CD4-positive, alpha-beta T cell treated with Interleukin-6 at 100 ng/mL for 8 hours (primary cell): ENCODE measurements around the gene PKDCC.

ENCODE experiments used
- DNase-seq: peaks from one replicate; pipeline ENCODE4 v3.0.0-alpha.2; 2020; ENCODE audit warnings: mixed read lengths, low spot score

PKDCC gene

DNA sequence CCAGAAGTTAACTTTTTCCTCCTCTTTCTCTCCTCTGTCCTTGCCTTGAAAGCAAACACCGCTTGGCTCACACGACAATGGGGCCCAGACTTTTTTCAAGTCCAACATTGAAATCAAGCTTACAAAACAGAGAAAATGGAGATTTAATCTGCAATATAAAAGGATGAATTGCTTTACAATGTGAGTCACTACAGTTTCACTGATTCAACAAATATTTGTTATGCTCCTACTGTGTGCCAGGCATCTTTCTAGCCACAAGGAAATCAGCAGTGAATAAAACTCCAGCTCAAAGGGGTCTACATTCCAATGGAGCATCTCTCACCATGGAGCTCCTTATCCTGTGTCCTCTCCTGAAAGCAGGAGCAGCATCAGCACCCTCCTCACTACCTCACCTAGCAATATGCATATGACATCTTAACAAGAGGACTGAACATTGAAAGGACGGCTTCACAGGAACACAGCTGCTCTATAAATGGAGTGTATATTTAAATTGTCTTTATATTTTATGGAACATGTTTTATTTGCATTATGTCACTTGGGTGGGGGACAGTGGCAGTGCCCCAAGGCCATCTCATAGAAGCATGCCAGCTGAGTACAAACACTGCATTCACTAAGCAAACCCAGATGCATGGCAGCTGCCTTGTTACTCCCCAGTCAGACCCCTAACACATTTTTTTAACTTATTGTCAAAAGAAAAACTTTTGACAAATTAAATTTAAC, 39.5 kb downstream of the PKDCC start:
- no peak for DNase-seq

DNA sequence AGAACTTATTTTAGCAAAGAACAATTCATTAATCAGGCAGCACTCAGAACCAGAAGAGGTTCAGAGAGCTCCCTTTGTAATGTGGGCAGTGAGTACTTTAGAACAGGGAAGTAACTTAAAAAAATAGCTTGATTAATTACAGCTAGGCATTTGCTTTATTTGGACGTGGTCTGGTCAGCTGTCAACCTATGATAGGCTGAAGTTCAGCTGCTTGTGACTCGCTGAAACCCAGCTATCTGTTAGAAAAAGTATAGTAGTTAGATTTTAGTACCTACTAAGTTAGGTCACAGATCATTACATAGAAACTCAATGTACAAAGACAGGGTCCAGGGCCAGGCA, 40.0 kb downstream of the PKDCC start:
- no peak for DNase-seq

DNA sequence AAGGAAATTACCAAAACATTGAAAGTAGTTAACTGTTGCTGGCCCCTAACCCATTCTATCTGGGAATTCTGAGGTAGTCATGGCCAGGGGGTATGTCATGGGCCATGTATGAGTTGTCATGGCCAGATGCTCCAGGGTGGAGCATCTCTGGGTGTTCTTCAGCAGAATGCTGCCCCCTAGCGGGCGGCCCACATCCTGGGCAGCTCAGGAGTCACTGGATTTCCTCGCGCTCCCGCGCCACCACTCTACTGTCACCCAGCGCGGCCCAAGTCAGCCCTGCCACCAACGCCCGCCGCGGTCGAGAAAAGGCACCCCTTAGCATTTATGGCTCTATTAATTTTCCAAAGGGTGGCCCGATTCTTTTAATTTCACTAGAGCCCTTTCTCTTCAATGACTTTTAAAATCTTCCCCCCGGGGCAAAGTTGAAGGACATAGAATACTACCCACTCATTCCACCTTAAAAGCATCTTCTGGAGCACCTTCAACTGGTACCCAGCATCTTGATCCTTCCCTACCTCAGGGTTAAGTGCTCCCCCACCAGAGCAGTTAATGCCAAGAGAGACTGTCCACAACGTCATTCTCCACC, 41.6 kb downstream of the PKDCC start:
- DNase-seq: no peak

DNA sequence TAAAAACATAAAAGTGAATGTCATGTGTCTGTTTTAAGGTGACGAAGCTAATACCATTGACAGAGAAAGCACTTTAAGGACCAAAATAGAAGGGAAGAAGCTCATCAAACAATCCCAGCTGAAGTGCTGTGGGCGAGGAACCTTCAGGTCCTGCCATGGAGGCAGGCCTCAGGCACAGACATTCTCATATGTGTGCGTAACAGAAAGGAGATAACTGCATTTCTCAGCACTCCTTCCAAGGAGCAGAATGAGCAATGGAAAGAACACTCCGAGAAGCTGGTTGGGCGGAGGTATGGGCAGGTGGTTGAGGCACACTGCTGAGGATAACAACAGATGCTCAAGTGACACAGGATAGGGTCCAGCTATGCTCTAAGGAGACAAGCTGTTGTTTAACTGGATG, 42.4 kb downstream of the PKDCC start:
- DNase-seq: no peak

DNA sequence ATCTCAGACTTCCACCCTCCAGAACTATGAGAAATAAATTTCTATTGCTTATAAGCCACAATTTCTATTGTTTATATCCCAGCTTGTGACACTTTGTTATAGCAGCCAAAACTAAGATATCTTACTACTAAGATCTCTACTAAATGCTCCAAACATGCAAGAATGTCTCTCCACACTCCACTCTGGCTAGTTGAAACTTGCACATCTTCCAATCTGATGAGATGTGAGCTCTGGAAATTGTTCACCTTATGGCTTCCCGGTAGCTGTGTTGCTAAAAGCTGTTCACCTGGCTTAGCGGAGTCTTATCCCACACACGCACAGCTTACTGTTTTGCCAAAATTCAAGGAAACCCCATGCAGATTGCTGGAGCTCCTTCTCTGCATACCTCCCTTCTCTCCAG, 43.9 kb downstream of the PKDCC start:
- no peak for DNase-seq

DNA sequence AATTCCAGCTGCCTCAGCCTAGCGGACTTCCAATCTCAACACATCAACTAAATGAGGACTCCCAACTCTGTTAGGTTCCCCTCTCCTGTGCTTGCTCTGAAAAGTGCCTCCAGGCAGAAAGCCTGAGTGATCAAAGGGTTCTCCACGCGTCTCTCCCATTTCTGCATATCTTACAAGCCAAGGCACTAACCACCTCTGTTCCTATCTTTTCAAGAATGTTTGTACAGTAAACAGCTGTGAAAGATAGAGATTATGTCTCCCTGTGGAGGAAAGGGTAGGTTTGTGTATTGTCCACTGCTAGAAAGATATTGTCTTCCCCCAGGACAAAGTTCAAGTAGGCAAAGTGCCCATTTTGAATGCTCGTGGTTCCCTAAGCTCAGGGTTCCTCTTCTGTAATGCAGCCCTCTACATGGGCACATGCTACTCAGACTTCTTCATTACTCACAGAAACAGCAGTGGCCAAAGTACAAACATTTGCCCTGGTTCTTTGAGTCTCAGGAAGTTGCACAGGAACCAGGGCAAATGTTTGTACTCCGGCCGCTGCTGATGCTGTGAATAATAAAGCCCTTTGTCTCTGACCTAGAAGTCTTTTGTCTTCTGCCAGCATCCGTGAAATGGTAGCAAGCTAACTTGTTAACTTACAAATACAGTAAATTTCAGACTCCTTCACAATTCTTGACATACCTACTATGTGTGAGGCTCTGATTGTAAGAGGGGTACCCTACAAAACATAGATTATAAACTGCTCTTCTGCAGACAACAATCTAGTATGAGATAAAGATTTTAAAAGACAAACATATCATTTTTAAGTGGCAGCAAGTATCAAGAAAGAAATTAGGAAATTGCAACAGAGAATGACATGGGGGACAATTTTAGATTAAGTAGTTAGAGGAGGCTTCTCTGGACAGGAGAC, 44.5 kb downstream of the PKDCC start:
- no peak for DNase-seq

DNA sequence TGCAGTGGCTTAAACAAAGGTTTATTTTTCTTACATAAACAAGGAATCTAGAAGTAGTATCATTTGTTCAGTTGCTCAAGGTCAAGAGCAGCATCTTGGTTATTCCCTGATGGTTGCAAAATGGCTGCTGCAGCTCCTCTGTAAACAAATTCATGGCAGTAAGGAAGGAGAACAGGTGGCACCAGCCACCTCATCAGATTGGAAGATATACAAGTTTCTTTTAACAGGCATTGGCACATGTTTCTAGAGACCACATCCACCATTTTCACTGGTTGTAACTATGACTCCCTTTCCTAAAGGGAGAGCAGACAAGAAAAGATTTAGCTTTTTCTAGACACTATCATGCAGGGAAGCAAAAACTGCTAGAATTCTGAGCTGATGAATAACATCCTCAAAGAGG, 46.3 kb downstream of the PKDCC start:
- no peak for DNase-seq

DNA sequence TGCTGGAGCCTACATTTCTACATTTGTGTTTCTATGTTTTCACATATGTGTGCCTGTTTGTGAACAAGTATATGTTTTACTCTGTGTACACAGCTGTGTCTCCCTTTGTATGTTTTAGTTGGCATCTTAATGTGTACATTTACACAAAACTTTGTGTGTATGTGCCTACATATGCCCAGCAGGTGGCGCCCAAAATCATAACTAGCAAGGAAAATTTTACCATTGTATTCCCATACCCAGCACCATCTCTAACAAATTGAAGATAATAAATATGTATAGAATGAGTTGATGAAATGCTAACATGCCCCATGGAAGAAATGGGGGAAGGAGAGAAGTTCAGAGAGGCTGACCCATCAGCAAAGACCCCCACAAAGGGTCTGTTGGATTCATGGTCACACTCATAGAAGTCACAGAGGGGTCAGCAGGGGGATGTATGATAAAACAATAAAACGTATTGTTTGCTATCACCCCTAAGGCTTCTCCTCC, 48.1 kb downstream of the PKDCC start:
- peak; percentile 72 for DNase-seq

DNA sequence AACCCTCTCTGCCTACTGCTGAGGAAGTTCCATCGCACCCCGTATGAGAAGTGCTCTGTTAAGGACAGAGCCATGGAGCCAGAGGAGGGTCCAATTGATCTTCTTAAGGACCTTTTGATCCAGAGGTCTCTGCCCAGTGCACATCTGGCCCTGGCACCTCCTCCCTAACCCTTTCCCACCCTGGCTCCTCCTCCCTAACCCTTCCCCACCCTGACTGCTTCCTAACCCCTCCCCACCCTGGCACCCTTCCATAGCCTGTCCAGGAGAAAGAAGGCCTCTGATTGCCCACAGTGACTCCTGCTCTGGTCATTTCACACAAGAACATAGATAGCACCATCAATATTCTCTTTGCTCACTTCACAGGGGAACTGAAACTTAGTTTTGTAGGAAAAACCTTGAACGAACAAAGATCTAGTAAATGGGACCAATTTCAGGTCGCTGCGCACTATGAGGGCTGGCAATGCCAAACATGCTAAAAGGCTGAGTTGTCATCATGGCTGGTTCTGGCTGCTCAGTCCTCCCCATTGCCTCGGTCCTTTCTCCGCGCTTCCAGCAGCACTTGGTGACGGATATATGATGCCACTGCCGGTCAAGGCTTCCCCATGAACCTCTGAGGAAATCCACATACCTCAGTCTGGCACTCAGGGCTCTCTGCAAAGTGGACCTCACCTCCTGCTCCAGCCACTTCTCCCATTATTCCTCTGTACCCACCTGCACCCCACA, 49.2 kb downstream of the PKDCC start:
- DNase-seq: no peak

DNA sequence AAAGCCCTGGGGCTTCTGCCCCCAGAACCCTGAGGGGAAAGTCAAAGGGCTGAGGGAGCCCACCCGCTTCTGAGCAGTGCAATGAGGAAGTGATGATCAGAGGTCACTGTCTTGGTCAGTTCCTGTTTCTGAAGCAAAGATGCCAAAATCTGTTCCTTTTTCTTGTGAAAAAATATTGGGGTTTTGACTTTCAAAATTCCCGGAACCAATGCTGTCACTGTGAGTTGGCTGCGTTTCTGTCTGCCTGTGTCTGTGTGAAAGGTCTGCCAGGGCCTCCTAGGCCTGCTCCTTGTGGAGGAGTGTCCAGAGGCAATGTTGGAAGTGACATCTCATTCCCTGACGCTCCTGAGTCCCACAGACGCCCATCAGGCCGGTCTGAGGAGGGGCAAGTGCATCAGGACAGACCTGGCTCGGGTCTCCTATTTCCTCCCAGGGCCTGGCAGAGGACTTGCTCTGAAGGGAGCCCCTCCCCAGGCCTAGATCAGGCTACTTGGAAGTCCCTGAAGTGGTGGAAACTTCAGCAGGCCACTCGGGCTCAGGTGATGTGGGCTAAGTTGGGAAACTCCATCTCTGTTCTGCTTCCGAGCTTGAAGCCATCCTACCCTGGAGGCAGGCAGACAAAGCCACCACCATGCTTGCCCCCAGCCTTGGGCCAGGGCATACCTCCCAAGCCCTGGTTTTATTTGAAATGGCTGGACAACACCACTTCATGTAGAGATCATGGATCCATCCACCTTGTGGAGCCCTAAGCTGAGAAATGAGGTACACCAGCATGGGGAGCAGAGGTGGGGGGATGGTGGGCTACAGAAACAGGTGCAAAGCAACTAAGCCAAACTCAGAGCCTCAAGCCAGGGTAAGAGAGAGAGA, 51.0 kb downstream of the PKDCC start:
- DNase-seq: no peak

DNA sequence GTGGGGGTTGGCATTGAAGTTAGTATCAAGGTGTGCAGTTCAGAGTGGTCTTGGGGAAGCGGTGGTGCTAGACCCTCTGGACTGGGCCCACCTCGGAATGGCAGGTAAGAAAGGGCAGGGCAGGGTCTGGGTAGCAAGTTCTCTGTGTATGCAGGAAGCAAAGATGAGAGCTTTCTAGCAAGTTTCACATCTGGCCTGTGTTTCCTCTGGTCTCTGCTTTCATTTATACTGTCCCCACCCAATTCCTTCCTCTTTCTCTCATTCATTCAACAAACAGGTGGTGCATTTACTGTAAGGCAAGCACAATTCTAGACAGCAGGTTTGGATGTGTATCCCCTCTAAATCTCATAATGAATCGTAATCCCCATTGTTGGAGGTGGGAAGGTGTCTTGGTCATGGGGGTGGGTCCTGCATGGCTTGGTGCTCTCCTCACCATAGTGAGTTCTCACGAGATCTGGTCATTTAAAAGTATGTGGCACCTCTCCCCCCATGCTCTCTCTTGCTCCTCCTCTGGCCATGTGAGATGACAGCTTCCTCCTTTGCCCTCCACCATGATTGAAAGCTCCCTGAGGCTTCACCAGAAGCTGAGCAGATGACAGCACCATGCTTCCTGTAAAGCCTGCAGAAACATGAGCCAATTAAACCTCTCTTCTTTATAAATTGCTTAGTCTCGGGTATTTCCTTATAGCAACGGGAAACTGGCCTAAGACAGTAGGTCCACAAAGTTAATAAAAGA, 51.8 kb downstream of the PKDCC start:
- peak; percentile 26 for DNase-seq

DNA sequence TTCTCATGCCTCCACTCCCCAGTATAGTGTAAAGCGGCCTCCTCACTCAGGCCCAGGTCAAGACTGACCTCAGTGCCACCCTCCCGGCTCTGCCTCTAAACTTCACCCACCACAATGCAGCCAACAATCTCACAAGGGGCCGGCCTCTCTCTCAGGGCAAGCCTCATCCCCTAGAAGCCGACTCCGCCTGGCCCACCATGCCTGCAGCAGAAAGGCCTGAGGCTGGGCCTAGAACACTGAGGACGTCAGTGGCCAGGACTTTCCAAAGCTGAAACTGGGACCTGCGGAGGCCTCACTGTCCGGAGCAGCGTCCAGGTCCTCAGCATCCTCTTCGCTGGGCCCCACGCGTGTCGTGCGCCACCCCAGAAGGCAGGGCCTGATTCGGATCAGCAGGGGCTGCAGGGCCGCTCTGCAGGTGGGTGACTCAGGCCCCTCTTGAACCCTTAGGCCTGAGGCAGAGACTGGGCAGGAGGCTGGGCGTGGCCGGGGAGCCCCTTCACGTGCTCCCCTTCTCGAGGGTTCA, 52.9 kb downstream of the PKDCC start:
- DNase-seq: no peak

DNA sequence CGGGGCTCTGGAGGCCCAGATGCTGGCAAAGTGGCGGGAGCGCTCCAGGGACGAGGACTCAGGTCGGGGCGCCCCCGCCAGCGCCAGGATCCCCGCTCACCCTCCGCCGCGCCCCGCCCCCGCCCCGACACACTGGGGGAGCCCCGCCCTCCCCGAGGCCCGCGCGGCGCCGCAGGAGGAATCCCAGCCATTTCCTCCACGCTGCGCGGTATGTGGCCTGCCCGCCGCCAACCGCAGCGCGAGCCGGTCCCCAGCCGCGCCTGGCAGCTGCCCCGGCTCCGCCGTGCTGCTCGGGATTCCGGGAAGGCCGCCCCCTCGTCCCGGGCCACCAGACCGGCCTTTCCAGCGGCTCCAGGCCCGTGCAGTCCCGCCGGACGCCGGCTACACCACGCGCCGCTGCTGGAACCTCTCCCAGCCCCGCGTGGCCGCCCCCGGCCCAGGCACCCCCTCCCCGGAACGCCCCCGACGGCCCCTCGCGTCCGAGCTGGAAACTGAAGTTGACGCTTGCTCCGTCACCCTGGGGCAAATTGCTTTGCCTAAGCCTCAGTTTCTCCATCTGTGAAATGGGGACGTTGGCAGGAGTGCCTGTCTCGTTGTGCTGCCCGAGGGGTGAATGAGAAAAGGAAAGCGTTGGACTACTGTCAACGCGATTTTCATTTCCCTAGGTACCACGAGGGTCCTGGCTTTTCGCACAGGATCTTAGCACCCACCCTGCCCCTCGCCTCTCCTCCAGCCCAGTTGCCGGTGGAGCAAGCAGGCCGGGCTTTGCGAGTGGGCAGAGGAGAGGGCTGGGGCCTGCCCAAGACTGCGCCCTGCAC, 53.6 kb downstream of the PKDCC start:
- DNase-seq: peak; percentile 61

DNA sequence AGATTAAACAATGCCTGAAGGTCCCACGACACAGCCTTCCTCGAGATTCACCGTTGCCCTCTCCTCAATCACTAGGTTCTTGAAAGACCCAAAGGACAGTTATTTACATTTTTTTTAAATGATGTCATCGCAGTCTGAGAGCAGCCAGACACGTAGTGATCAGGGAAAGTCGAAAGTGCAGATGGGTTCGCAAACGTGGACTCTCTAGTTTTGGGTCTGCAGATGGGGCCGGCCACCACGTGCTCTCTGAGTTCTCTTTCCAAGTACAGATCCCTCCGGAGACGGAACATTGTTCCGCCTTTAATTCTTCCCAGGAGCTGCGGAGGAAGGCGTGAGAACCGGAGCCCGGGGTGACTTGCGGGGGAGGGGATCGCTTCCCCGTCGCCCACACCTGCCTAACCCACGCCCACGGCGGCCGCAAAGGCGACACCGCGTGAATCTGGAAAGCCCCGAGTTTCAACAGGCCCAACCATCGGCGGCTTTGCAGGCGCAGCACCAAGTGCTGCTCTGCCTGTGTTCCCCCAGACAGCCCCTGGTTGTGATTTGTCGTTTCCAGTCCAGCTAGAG, 54.3 kb downstream of the PKDCC start:
- peak; percentile 91 for DNase-seq

DNA sequence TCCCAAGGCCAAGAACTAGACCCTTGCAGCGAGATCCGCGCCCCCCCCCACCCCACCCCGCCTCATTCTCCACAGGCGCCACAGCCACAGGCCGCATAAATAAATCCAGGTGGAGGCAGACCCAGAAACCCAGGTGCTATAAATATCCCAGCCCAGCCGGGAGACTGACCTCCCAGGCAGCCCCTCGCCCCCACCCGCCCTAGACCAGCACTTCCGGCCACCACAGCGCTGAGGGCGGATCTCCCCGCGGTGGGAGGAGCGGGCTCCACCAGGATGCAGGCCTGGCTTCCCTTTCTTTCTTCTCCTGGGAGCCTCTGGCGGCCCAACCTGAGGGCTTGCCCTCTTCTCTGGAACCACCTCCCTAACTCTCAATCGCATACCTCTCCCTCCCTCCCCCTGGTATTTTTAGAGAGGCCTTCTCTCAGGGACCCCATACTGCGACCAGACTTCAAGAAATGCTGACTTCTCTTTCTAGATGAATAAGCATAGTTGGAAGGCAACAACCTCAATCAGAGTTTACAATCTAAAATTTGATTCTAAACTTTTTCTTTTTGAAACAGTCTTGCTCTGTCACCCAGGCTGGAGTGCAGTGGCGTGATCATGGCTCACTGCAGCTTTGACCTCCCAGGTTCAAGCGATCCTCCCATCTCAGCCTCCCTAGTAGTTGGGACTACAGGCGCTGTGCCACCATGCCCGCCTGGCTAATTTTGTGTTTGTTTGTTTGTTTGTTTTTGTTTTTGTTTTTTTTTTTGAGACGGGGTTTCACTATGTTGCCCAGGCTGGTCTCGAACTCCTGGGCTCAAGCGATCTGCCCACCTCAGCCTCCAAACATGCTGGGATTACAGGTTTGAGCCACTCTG, 55.0 kb downstream of the PKDCC start:
- DNase-seq: no peak

DNA sequence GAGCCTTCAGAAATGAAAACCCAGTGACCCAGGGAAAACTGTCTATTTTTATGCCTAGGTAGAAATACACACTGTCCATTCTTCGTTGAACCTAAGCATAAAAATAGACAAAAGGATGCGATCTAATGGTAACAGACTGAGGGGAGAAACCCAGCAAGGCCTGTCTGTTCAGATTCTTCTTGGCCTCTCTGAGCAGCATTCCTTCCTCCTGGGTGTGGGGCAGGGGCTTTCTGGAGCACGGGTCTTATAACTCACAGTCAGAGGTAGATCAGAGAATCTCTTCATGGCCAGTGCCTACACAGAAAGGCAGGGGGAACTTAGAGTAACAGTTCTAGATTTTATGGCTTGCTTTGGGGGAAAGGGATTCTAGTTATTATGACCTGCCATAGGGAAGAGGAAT, 56.0 kb downstream of the PKDCC start:
- DNase-seq: no peak

DNA sequence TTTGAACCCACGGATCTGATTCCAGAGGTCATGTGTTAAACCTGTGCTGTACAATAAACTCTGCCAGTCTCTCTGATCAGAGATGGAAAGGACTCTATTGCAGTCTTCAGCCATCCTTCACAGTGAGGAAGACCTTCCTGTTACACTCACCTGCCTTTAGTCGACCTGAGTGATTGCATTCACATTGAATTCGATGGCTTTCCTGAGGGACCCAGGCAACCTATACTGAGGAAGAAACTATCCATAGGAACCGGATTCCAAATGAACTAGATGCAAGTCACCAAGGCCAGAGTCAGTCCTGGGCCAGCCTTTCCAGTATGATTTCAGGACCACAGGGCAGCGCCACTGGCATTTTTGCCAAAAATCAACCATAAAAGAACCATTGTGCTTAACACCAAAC, 56.8 kb downstream of the PKDCC start:
- no peak for DNase-seq
